B cell (primary cell): ENCODE data around the gene EGFR. TPM values are rescaled to one million over a fixed set of nuclear protein-coding genes. Genes with fewer than 3 reads are reported as not detected.

Experiments
- ATAC-seq: fragments of 200-7000 bp; cut with Tn5 transposase; one replicate; pipeline ENCODE4 v1.10.0; 2021; ENCODE audit warnings: low read depth, mild to moderate bottlenecking, moderate number of reproducible peaks, moderate library complexity
- CTCF ChIA-PET: fragments of 350-600 bp; sonication (Branson Sonifier 250); formaldehyde crosslinking; loops from one replicate; lab custom pipeline; 2021; ENCODE audit warnings: antibody characterized with exemption, inconsistent platforms; lab: Charles Lee
- POLR2A ChIA-PET: fragments of 350-600 bp; sonication (Branson Sonifier 250); formaldehyde crosslinking; loops from one replicate; lab custom pipeline; 2021; ENCODE audit warnings: antibody characterized with exemption; lab: Charles Lee
- DNase-seq: peaks from one replicate; pipeline ENCODE4 v3.0.0; 2013
- H2AFZ ChIP-seq: 2 replicates; pipeline ENCODE4 v1.6.1; 2012; ENCODE audit warnings: mild to moderate bottlenecking, low read depth, low read length; ENCODE audit not compliant: insufficient read depth, poor library complexity, severe bottlenecking
- H3K27ac ChIP-seq, 2 donors: 1 replicate in 1 of 2; 2 replicates in 1 of 2; pipeline ENCODE4 v1.5.1; 2012 to 2013; ENCODE audit warnings: low read length in 2 of 2, mild to moderate bottlenecking in 2 of 2, moderate library complexity in 1 of 2
- H3K27me3 ChIP-seq, 4 experiments: fragments of 200-600 bp in 1 of 4; sonication (generic) in 1 of 4; replicated peaks in 1 of 4; 1 replicate in 2 of 4; 2 replicates in 2 of 4; pipeline versions ENCODE4 v1.6.1 to v1.7.0; 2013 to 2016; ENCODE audit warnings: low read length in 3 of 4, mild to moderate bottlenecking in 2 of 4, mixed read lengths in 1 of 4, moderate library complexity in 1 of 4; ENCODE audit not compliant: insufficient read depth in 4 of 4, control insufficient read depth in 3 of 4; ENCODE audit errors: control extremely low read depth in 1 of 4
- H3K36me3 ChIP-seq, 2 experiments: replicated peaks in 1 of 2; 1 replicate in 1 of 2; 2 replicates in 1 of 2; pipeline versions ENCODE4 v1.6.1 to v1.7.1; 2013; ENCODE audit warnings: low read length in 1 of 2; ENCODE audit not compliant: insufficient read depth in 2 of 2, control insufficient read depth in 1 of 2; ENCODE audit errors: control extremely low read depth in 1 of 2, extremely low read depth in 1 of 2
- H3K4me1 ChIP-seq, 2 donors: fragments of 200-600 bp in 1 of 2; sonication (generic) in 1 of 2; 1 replicate in 1 of 2; 2 replicates in 1 of 2; pipeline versions ENCODE4 v1.5.1 to v1.6.1; 2013 to 2017; ENCODE audit warnings: low read length in 2 of 2; ENCODE audit not compliant: control insufficient read depth in 2 of 2, insufficient read depth in 2 of 2
- H3K4me2 ChIP-seq: replicated peaks from 2 replicates; pipeline ENCODE3; 2012; ENCODE audit warnings: mild to moderate bottlenecking, low read depth, low read length; ENCODE audit not compliant: poor library complexity, severe bottlenecking
- H3K4me3 ChIP-seq, 5 experiments: fragments of 200-600 bp in 1 of 5; sonication (generic) in 1 of 5; 1 replicate in 3 of 5; 2 replicates in 2 of 5; pipeline versions ENCODE4 v1.5.1 to v1.7.0; 2011 to 2016; ENCODE audit warnings: low read length in 4 of 5, mild to moderate bottlenecking in 4 of 5, low read depth in 2 of 5, control low read depth in 1 of 5, moderate library complexity in 1 of 5; ENCODE audit not compliant: insufficient read depth in 1 of 5; ENCODE audit errors: control extremely low read depth in 1 of 5, extremely low read depth in 1 of 5
- H3K79me2 ChIP-seq: fragments of 200-600 bp; sonication (generic); one replicate; pipeline ENCODE4 v1.6.0; 2016; ENCODE audit warnings: low read length; ENCODE audit not compliant: control insufficient read depth, insufficient read depth
- H3K9ac ChIP-seq: fragments of 200-600 bp; sonication (generic); 2 replicates; pipeline ENCODE4 v1.6.1; 2017; ENCODE audit warnings: mild to moderate bottlenecking, low read length, moderate library complexity
- H3K9me3 ChIP-seq, 3 donors: one replicate each; pipeline versions ENCODE4 v1.6.1 to v1.7.1; 2013; ENCODE audit warnings: low read length in 2 of 3; ENCODE audit not compliant: control insufficient read depth in 2 of 3, insufficient read depth in 1 of 3; ENCODE audit errors: control extremely low read depth in 1 of 3
- H4K20me1 ChIP-seq: 2 replicates; pipeline ENCODE4 v1.6.0; 2012; ENCODE audit warnings: mild to moderate bottlenecking, low read length; ENCODE audit not compliant: insufficient read depth, control insufficient read depth, poor library complexity, severe bottlenecking
- H3K27ac Mint-ChIP-seq: one replicate; pipeline ENCODE4 v1.8.0; 2021; ENCODE audit warnings: mixed read lengths
- H3K27me3 Mint-ChIP-seq: one replicate; pipeline ENCODE4 v1.8.0; 2021; ENCODE audit warnings: mixed read lengths
- H3K4me1 Mint-ChIP-seq: one replicate; pipeline ENCODE4 v1.8.0; 2021; ENCODE audit warnings: mixed read lengths
- H3K4me3 Mint-ChIP-seq: one replicate; pipeline ENCODE4 v1.8.0; 2021; ENCODE audit warnings: mixed read lengths
- H3K9me3 Mint-ChIP-seq: one replicate; pipeline ENCODE4 v1.8.0; 2022; ENCODE audit warnings: mixed read lengths; ENCODE audit not compliant: insufficient read depth
- EZH2 ChIP-seq: IDR thresholded peaks from 2 replicates; pipeline ENCODE4 v1.6.1; 2012; ENCODE audit warnings: borderline replicate concordance, low read depth, mild to moderate bottlenecking, moderate library complexity, low read length; ENCODE audit not compliant: insufficient read depth, poor library complexity, severe bottlenecking
- WGBS: methylation state at CpG from one replicate; pipeline ENCODE4 v1.1.5; 2013; ENCODE audit warnings: missing lambda C conversion rate; ENCODE audit not compliant: insufficient coverage; 5-methylcytosine and 5-hydroxymethylcytosine counted together
- intact Hi-C: fragments of 100-400 bp; cut with micrococcal nuclease; formaldehyde crosslinking; loops from one replicate; pipeline ENCODE4 v1.10.0; 2022
- polyA plus RNA-seq: library from polyadenylated mRNA; depleted of rRNA; stranded (reverse); fragments of >200 nt; gene quantifications from 2 replicates; pipeline ENCODE4 v1.2.3, GENCODE V29; 2012
- total RNA-seq, 2 donors: library from RNA; stranded (reverse); fragments of 120-200 nt in 1 of 2; gene quantifications; 1 replicate in 1 of 2; 2 replicates in 1 of 2; pipeline versions ENCODE4 v1.2.3 to v1.2.4, GENCODE V29; 2013 to 2022
- TF ChIP-seq, protein P1 (sequence below): fragments of 200-600 bp; IDR thresholded peaks from one replicate; pipeline ENCODE4 v1.8.0; 2022; ENCODE audit warnings: antibody characterized with exemption, mild to moderate bottlenecking

Gene EGFR
- total and polyA plus RNA-seq, 2 donors (not counting 1 experiment from before 2014, with no cell fraction given) = not detected

DNA sequence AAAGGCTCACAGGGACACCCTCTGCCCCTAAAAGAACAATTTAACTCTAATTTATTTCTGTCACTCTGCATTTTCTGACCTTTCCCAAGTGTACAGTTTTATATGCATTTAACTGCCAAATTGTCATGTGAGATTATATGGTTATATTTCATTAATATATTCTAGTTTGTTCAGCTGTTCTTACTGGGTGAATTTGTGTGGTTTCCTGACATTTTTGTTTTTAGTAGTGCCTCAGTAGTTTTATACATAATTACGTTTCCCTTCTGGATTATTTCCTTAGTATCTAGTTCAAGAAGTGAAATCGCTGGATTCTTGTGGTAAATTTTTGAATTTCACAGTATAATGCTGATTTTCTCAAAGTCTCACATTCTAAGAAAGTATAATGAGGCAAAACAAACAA is 41.3 kb downstream of the EGFR start:
- no peak for DNase-seq
- intact Hi-C loops = no loop called here
- Histone ChIP-seq H2AFZ (no peak overlapping the region), H3K4me2 (no peak overlapping the region), H3K36me3 (no peaks in the 10 kb centered on the region), H4K20me1 (no peaks in the 10 kb centered on the region), H3K9me3 (no peaks in the 10 kb centered on the region), H3K27me3 (peaks cover 0 to 2% (median 1%) of the 10 kb centered on the region in 4 experiments), H3K4me3 (no peak overlapping the region), H3K4me1 (no peaks in the 10 kb centered on the region), H3K79me2 (no peaks in the 10 kb centered on the region), H3K9ac (no peak overlapping the region), H3K27ac (no peak overlapping the region)
- Mint-ChIP-seq H3K4me1 (no peaks in the 10 kb centered on the region), H3K27me3 (peaks cover 41% of the 10 kb centered on the region), H3K4me3 (no peak overlapping the region), H3K27ac (no peak overlapping the region), H3K9me3 (no peaks in the 10 kb centered on the region)
- TF ChIP-seq EZH2 = no peak
- TF ChIP-seq, protein P1, sequence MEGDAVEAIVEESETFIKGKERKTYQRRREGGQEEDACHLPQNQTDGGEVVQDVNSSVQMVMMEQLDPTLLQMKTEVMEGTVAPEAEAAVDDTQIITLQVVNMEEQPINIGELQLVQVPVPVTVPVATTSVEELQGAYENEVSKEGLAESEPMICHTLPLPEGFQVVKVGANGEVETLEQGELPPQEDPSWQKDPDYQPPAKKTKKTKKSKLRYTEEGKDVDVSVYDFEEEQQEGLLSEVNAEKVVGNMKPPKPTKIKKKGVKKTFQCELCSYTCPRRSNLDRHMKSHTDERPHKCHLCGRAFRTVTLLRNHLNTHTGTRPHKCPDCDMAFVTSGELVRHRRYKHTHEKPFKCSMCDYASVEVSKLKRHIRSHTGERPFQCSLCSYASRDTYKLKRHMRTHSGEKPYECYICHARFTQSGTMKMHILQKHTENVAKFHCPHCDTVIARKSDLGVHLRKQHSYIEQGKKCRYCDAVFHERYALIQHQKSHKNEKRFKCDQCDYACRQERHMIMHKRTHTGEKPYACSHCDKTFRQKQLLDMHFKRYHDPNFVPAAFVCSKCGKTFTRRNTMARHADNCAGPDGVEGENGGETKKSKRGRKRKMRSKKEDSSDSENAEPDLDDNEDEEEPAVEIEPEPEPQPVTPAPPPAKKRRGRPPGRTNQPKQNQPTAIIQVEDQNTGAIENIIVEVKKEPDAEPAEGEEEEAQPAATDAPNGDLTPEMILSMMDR = no peak
- no peak for ATAC-seq
- ChIA-PET CTCF (no interaction called here), POLR2A (no interaction called here)
- WGBS = no CpG with 5 or more reads among the region's 2 CpGs

DNA sequence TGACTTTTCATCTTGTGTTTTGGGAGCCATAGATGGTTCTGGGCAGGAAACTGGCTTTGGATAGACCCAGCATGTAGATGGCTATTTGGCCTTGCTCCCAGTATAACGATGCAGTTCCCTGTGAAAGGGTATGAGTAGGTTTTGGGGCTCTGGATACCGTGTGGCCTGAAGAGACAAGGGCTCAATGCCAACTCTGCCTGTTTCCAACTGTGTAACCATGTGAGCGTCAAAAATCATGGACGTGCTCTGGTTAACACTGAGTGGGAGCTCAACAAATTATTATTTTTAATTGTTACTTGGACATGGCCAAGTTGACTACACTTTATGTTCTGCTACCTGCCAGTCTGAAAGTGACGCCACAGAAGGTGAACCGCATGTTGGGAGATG is 41.8 kb downstream of the EGFR start:
- H3K4me1 ChIP-seq = no peaks in the 10 kb centered on the region
- H3K79me2 ChIP-seq = no peaks in the 10 kb centered on the region
- WGBS = 93% methylated on average over 4 of the region's 6 CpGs

More for the DNA sequence above, 41.8 kb downstream of the EGFR start:
- Histone ChIP-seq H4K20me1 (no peaks in the 10 kb centered on the region), H3K4me3 (no peak overlapping the region), H3K27ac (no peak overlapping the region), H3K36me3 (no peaks in the 10 kb centered on the region), H2AFZ (no peak overlapping the region), H3K9me3 (no peaks in the 10 kb centered on the region), H3K4me2 (no peak overlapping the region), H3K9ac (no peak overlapping the region), H3K27me3 (peaks cover 0 to 3% (median 1%) of the 10 kb centered on the region in 4 experiments)
- POLR2A ChIA-PET = no interaction called here
- Mint-ChIP-seq H3K4me1 (peaks cover 2% of the 10 kb centered on the region), H3K4me3 (no peak overlapping the region), H3K9me3 (no peaks in the 10 kb centered on the region), H3K27me3 (peaks cover 37% of the 10 kb centered on the region), H3K27ac (no peak overlapping the region)
- ATAC-seq (no peak), DNase-seq (no peak)
- TF ChIP-seq, protein P1 = no peak
- no peak for TF ChIP-seq EZH2
- intact Hi-C loops = no loop called here
- CTCF ChIA-PET = no interaction called here
